ENCODE results near the gene CRYL1. TPM values are rescaled to one million over a fixed set of nuclear protein-coding genes. Genes with fewer than 3 reads are reported as not detected.

CRYL1 gene
- total RNA-seq, 5 donors from 2014 or later (not counting 1 experiment from before 2014, with no cell fraction given), result 12.3 to 21.5 (median 17.9) TPM

DNA sequence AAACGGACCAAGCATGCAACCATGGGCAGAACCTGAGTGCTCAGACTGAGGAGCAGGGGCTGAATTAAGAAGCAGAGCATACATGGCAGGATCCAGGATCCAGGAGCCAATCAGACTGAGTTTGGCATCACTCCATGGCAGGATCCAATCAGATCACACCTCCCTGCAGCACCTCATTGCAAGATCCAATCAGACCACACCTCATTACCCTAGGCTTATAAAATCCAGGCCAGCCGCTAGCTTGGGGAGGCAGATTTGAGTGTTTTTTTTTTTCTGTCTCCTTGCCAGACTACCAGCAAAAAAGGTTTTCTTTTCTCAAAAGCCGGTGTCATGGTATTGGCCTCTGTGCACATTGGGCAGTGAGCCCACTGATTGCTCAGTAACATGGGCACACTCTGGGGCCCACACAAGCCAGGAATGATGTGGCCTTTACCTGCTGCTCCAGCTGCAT is 165.6 kb downstream of the CRYL1 start:
- Histone ChIP-seq H3K4me1 (ENCODE audit: control insufficient read depth in 1 of 2, extremely low read depth in 1 of 2, insufficient read depth in 2 of 2, low read length in 2 of 2) (peaks cover 0 to 7% of the 10 kb centered on the region in 2 experiments), H3K9me3 (no peaks in the 10 kb centered on the region), H3K4me3 (ENCODE audit: control insufficient read depth in 1 of 2, extremely low read depth in 1 of 2, low read length in 1 of 2) (no peak overlapping the region), H3K36me3 (ENCODE audit: control insufficient read depth in 2 of 2, extremely low read depth in 1 of 2, insufficient read depth in 1 of 2, low read length in 1 of 2) (no peaks in the 10 kb centered on the region), H3K27me3 (replicated peaks in 1 of 2; ENCODE audit: control insufficient read depth in 2 of 2, extremely low read depth in 1 of 2, insufficient read depth in 2 of 2, low read length in 1 of 2) (peaks cover 0 to 16% of the 10 kb centered on the region in 2 experiments), H3K27ac (ENCODE audit: low read length) (no peak overlapping the region)
- WGBS (ENCODE audit: insufficient coverage), result 89% methylated on average over 2 of the region's 3 CpGs
- Mint-ChIP-seq H3K9me3 (no peaks in the 10 kb centered on the region), H3K4me1 (no peaks in the 10 kb centered on the region), H3K27ac (no peak overlapping the region), H3K36me3 (no peaks in the 10 kb centered on the region), H3K27me3 (peaks cover 0 to 5% of the 10 kb centered on the region in 2 donors), H3K4me3 (no peak overlapping the region)
- DNase-seq (no peak), ATAC-seq (replicated peaks in 1 of 4) (no peak)
- POLR2A ChIA-PET, result no interaction called here
- CTCF ChIA-PET, result no interaction called here

DNA sequence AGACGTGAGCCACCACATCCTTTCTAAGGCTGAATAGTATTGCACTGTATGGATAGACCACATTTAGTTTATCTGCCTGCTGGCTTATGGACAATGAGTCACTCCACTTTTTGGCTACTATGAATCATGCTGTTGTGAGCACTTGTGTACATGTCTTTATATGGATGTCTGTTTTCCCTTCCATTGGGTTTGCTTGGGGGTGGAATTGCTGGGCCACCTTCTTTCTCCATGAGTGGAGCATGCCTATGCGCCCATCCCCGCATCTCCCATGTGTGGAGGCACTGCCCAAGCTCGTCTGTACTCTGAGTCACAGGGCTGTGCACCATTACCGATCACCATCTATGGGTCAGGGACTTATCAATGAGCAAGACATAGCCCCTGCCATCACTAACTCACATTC is 166.3 kb downstream of the CRYL1 start:
- H3K4me3 Mint-ChIP-seq, result no peak overlapping the region
- Histone ChIP-seq H3K4me1 (ENCODE audit: control insufficient read depth in 1 of 2, extremely low read depth in 1 of 2, insufficient read depth in 2 of 2, low read length in 2 of 2) (peaks cover 0 to 7% of the 10 kb centered on the region in 2 experiments), H3K27ac (ENCODE audit: low read length) (no peak overlapping the region), H3K36me3 (ENCODE audit: control insufficient read depth in 2 of 2, extremely low read depth in 1 of 2, insufficient read depth in 1 of 2, low read length in 1 of 2) (no peaks in the 10 kb centered on the region), H3K27me3 (replicated peaks in 1 of 2; ENCODE audit: control insufficient read depth in 2 of 2, extremely low read depth in 1 of 2, insufficient read depth in 2 of 2, low read length in 1 of 2) (peaks cover 0 to 15% of the 10 kb centered on the region in 2 experiments), H3K4me3 (ENCODE audit: control insufficient read depth in 1 of 2, extremely low read depth in 1 of 2, low read length in 1 of 2) (no peak overlapping the region), H3K9me3 (no peaks in the 10 kb centered on the region)
- no peak overlapping the region for H3K27ac Mint-ChIP-seq
- H3K9me3 Mint-ChIP-seq, result no peaks in the 10 kb centered on the region
- 79% methylated on average over 3 of the region's 5 CpGs for WGBS (ENCODE audit: insufficient coverage)
- H3K4me1 Mint-ChIP-seq, result no peaks in the 10 kb centered on the region
- ChIA-PET CTCF (no interaction called here), POLR2A (no interaction called here)
- no peaks in the 10 kb centered on the region for H3K36me3 Mint-ChIP-seq
- DNase-seq (no peak), ATAC-seq (replicated peaks in 1 of 4) (no peak)
- H3K27me3 Mint-ChIP-seq, result peaks cover 0 to 2% of the 10 kb centered on the region in 2 donors

- 87% methylated on average over 3 of the region's 8 CpGs for WGBS (ENCODE audit: insufficient coverage)
- CTCF ChIA-PET, result no interaction called here
- Mint-ChIP-seq H3K36me3 (no peaks in the 10 kb centered on the region), H3K27ac (no peak overlapping the region), H3K27me3 (no peaks in the 10 kb centered on the region), H3K4me3 (no peak overlapping the region), H3K9me3 (no peaks in the 10 kb centered on the region), H3K4me1 (no peaks in the 10 kb centered on the region)
- Histone ChIP-seq H3K36me3 (ENCODE audit: control insufficient read depth in 2 of 2, extremely low read depth in 1 of 2, insufficient read depth in 1 of 2, low read length in 1 of 2) (no peaks in the 10 kb centered on the region), H3K4me1 (ENCODE audit: control insufficient read depth in 1 of 2, extremely low read depth in 1 of 2, insufficient read depth in 2 of 2, low read length in 2 of 2) (peaks cover 0 to 4% of the 10 kb centered on the region in 2 experiments), H3K27ac (ENCODE audit: low read length) (no peak overlapping the region), H3K4me3 (ENCODE audit: control insufficient read depth in 1 of 2, extremely low read depth in 1 of 2, low read length in 1 of 2) (no peak overlapping the region), H3K9me3 (no peaks in the 10 kb centered on the region), H3K27me3 (replicated peaks in 1 of 2; ENCODE audit: control insufficient read depth in 2 of 2, extremely low read depth in 1 of 2, insufficient read depth in 2 of 2, low read length in 1 of 2) (peaks cover 0 to 8% of the 10 kb centered on the region in 2 experiments)
- DNase-seq, result no peak
- no peak for ATAC-seq (replicated peaks in 1 of 4)
- POLR2A ChIA-PET, result no interaction called here
Observed at GRCh38 chr13:20358022-20358421, 167.6 kb downstream of the CRYL1 start.

DNA sequence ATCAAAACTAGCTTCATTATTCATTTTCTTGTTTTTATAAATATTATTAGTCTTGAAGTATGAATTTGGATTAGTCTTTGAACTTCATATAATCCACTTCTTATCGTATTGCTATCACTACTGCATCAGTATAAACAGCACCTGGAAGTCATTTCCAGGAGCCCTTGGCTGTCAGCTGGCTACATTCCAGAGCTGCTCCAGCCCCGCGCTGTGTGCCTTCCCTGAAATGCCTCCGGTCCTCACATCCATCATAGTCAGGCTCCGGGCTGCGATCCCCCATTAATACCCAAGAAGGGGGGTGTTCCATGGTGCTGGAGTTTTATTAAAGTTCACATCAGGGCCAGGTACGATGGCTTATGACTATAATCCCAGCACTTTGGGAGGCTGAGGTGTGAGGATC is 169.2 kb downstream of the CRYL1 start:
- WGBS (ENCODE audit: insufficient coverage), result no CpG with 5 or more reads among the region's 7 CpGs
- no peak for ATAC-seq (replicated peaks in 1 of 4)
- H3K4me1 ChIP-seq (ENCODE audit: control insufficient read depth in 1 of 2, extremely low read depth in 1 of 2, insufficient read depth in 2 of 2, low read length in 2 of 2), result no peaks in the 10 kb centered on the region
- H3K27ac Mint-ChIP-seq, result no peak overlapping the region
- no peak overlapping the region for H3K4me3 ChIP-seq (ENCODE audit: control insufficient read depth in 1 of 2, extremely low read depth in 1 of 2, low read length in 1 of 2)
- no peak overlapping the region for H3K4me3 Mint-ChIP-seq
- H3K36me3 Mint-ChIP-seq, result no peaks in the 10 kb centered on the region
- H3K27ac ChIP-seq (ENCODE audit: low read length), result no peak overlapping the region
- DNase-seq, result no peak
- H3K9me3 ChIP-seq, result no peaks in the 10 kb centered on the region
- CTCF ChIA-PET, result interaction anchor here in 1 of 2 donors (0.6 kb wide), 1 partner anchor 648 kb away, joined by 4 read pairs; no protein-coding TSS in a partner anchor
- peaks cover 0 to 2% of the 10 kb centered on the region in 2 experiments for H3K27me3 ChIP-seq (replicated peaks in 1 of 2; ENCODE audit: control insufficient read depth in 2 of 2, extremely low read depth in 1 of 2, insufficient read depth in 2 of 2, low read length in 1 of 2)
- H3K36me3 ChIP-seq (ENCODE audit: control insufficient read depth in 2 of 2, extremely low read depth in 1 of 2, insufficient read depth in 1 of 2, low read length in 1 of 2), result no peaks in the 10 kb centered on the region
- H3K9me3 Mint-ChIP-seq, result no peaks in the 10 kb centered on the region
- H3K27me3 Mint-ChIP-seq, result no peaks in the 10 kb centered on the region
- POLR2A ChIA-PET, result no interaction called here
- no peaks in the 10 kb centered on the region for H3K4me1 Mint-ChIP-seq

DNA sequence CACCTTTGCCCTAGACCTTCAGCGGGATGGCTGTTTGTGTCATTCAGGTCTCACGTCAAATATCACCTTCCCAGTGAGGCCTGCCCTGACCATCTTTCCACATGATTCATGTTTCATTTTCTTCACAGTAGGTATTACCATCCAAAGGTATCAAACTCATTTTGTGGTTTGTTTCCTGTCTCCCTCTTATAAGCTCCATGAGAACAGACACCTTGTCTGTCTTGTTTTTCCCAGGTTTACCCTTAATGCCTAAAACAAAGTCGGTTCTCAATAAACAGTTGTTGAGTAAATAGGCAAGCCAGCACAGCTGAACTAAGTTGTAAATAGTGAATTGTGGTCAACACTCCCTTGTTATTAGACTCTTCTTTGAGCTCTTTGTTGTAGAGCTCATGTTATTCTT is 170.9 kb downstream of the CRYL1 start:
- ATAC-seq (replicated peaks in 1 of 4), result no peak
- no peaks in the 10 kb centered on the region for H3K36me3 ChIP-seq (ENCODE audit: control insufficient read depth in 2 of 2, extremely low read depth in 1 of 2, insufficient read depth in 1 of 2, low read length in 1 of 2)
- H3K4me3 ChIP-seq (ENCODE audit: control insufficient read depth in 1 of 2, extremely low read depth in 1 of 2, low read length in 1 of 2), result no peak overlapping the region
- no peak overlapping the region for H3K27ac ChIP-seq (ENCODE audit: low read length)
- Mint-ChIP-seq H3K9me3 (no peaks in the 10 kb centered on the region), H3K27me3 (no peaks in the 10 kb centered on the region), H3K36me3 (no peaks in the 10 kb centered on the region), H3K27ac (no peak overlapping the region), H3K4me3 (no peak overlapping the region), H3K4me1 (no peaks in the 10 kb centered on the region)
- 93% methylated on average over 2 of the region's 3 CpGs for WGBS (ENCODE audit: insufficient coverage)
- no peak for DNase-seq
- no peaks in the 10 kb centered on the region for H3K4me1 ChIP-seq (ENCODE audit: control insufficient read depth in 1 of 2, extremely low read depth in 1 of 2, insufficient read depth in 2 of 2, low read length in 2 of 2)
- CTCF ChIA-PET, result no interaction called here
- POLR2A ChIA-PET, result interaction anchor here in 1 of 2 donors (0.6 kb wide), 1 partner anchor 456 kb away, joined by 6 read pairs; no protein-coding TSS in a partner anchor
- H3K27me3 ChIP-seq (replicated peaks in 1 of 2; ENCODE audit: control insufficient read depth in 2 of 2, extremely low read depth in 1 of 2, insufficient read depth in 2 of 2, low read length in 1 of 2), result peaks cover 0 to 2% of the 10 kb centered on the region in 2 experiments
- H3K9me3 ChIP-seq, result no peaks in the 10 kb centered on the region

GRCh38 chr13:20353973-20354372 is 171.7 kb downstream of the CRYL1 start:
- DNase-seq, result no peak
- Histone ChIP-seq H3K27me3 (replicated peaks in 1 of 2; ENCODE audit: control insufficient read depth in 2 of 2, extremely low read depth in 1 of 2, insufficient read depth in 2 of 2, low read length in 1 of 2) (peaks cover 0 to 2% of the 10 kb centered on the region in 2 experiments), H3K4me3 (ENCODE audit: control insufficient read depth in 1 of 2, extremely low read depth in 1 of 2, low read length in 1 of 2) (no peak overlapping the region), H3K9me3 (no peaks in the 10 kb centered on the region), H3K36me3 (ENCODE audit: control insufficient read depth in 2 of 2, extremely low read depth in 1 of 2, insufficient read depth in 1 of 2, low read length in 1 of 2) (no peaks in the 10 kb centered on the region), H3K4me1 (ENCODE audit: control insufficient read depth in 1 of 2, extremely low read depth in 1 of 2, insufficient read depth in 2 of 2, low read length in 2 of 2) (no peaks in the 10 kb centered on the region), H3K27ac (ENCODE audit: low read length) (no peak overlapping the region)
- ChIA-PET POLR2A (no interaction called here), CTCF (interaction anchor here in 1 of 2 donors (0.9 kb wide), 1 partner anchor 49 kb away, joined by 3 read pairs; no protein-coding TSS in a partner anchor)
- Mint-ChIP-seq H3K36me3 (no peaks in the 10 kb centered on the region), H3K4me1 (no peaks in the 10 kb centered on the region), H3K27me3 (no peaks in the 10 kb centered on the region), H3K9me3 (peaks cover 0 to under 1% (median 0%) of the 10 kb centered on the region in 3 donors), H3K4me3 (no peak overlapping the region), H3K27ac (no peak overlapping the region)
- no peak for ATAC-seq (replicated peaks in 1 of 4)
- no CpG with 5 or more reads among the region's 2 CpGs for WGBS (ENCODE audit: insufficient coverage)

Measured in T-cell (primary cell).